HG03565 (cell line): ENCODE results near the gene COG8.

ENCODE experiments used
- ATAC-seq: cut with Tn5 transposase; IDR thresholded peaks from one replicate; pipeline ENCODE4 v1.9.1; 2021; ENCODE audit warnings: mild to moderate bottlenecking, moderate library complexity; ENCODE audit not compliant: unreplicated experiment

Gene COG8

GRCh38 chr16:69346683-69347082 is 7.3 kb upstream of the COG8 start:
- no peak for ATAC-seq

GRCh38 chr16:69345923-69346322 is 6.6 kb upstream of the COG8 start:
- no peak for ATAC-seq

- no peak for ATAC-seq
Observed at GRCh38 chr16:69344171-69344570, 4.8 kb upstream of the COG8 start.

- no peak for ATAC-seq
Observed at GRCh38 chr16:69340095-69340644, 806 bp upstream of the COG8 start.

- ATAC-seq: no peak
Observed at GRCh38 chr16:69338557-69339288, 641 bp downstream of the COG8 start.

- no peak for ATAC-seq
Observed at GRCh38 chr16:69334696-69335095, 4.7 kb downstream of the COG8 start.

- peak; percentile 82 for ATAC-seq
Observed at GRCh38 chr16:69330286-69331109, 8.9 kb downstream of the COG8 start, which contains the start of gene PDF. Gene PDF, minus strand, starts transcription at chr16:69330588. Its CDS starts 18 bp downstream, at chr16:69330570.

GRCh38 chr16:69329369-69330285 is 9.7 kb downstream of the COG8 start:
- no peak for ATAC-seq

- no peak for ATAC-seq
Observed at GRCh38 chr16:69328854-69329316, 10.5 kb downstream of the COG8 start.

- no peak for ATAC-seq
Observed at GRCh38 chr16:69327585-69328310, 11.6 kb downstream of the COG8 start.

GRCh38 chr16:69326172-69326873 is 13.0 kb downstream of the COG8 start:
- ATAC-seq: no peak

- ATAC-seq: no peak
Observed at GRCh38 chr16:69325784-69326171, 13.6 kb downstream of the COG8 start.

GRCh38 chr16:69324585-69325253 is 14.6 kb downstream of the COG8 start:
- ATAC-seq: no peak

GRCh38 chr16:69324013-69324531 is 15.3 kb downstream of the COG8 start:
- ATAC-seq: no peak

GRCh38 chr16:69323415-69323814 is 15.9 kb downstream of the COG8 start:
- ATAC-seq: no peak

GRCh38 chr16:69322343-69322742 is 17.0 kb downstream of the COG8 start:
- no peak for ATAC-seq

GRCh38 chr16:69321080-69321479 is 18.3 kb downstream of the COG8 start:
- ATAC-seq: no peak

GRCh38 chr16:69320740-69321073 is 18.7 kb downstream of the COG8 start:
- ATAC-seq: no peak
